Nucleus accumbens (tissue), 56 donors: ENCODE results near the gene ZCWPW1.
"Not testable (repeated sequence)": the region's sequence is repeated elsewhere in the genome, so short reads cannot be mapped to it uniquely, and the experiment has no call there.

Experiments
- DNase-seq, 56 donors: peaks; one replicate each; lab custom pipeline; 2025; lab: John Stamatoyannopoulos, UW

Gene ZCWPW1

DNA sequence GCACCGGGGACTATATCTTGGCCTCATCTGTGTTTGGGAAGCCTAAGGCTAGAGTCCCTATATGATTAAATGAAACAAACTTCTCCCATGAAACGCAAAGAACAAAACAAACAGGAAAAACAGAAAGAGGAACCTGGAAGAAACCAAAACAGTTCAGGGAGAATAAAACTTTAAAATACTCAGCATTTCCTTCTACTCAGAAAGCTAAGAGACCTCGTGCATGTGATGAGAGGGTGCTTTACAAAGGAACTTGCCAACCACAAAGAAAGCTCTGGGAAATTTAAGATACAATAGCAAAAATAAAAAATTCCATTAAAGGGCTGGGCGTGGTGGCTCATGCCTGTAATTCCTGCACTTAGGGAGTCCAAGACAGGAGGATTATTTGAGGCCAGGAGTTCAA is 48.3 kb downstream of the ZCWPW1 start:
- DNase-seq, result no peak

DNA sequence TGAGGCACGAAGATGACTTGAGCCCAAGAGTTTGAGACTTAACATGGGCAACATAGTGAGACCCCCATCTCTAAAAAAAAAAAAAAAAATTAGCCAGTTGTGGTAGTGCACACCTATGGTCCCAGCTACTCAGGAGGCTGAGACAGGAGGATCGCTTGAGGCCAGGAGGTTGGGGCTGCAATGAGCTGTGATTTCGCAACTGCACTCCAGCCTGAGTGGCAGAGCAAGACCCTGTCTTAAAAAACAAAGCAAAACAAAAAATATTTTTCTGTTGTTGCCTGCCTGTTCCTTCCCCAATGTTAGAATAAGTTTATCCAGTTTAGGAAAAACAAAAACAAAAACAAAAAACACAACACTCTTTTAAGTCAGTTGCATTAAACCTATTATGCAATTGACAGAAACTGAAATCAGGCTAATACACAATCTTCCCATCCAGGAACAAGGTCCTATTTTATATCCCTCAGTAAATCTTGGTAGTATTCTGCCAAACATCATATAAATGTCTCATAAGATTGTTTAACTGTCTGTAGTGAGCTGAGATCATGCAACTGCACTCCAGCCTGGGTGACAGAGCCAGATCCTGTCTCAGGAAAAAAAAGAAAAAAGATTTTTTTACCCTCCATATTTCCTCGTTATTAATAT is 50.3 kb downstream of the ZCWPW1 start:
- DNase-seq, result no peak

DNA sequence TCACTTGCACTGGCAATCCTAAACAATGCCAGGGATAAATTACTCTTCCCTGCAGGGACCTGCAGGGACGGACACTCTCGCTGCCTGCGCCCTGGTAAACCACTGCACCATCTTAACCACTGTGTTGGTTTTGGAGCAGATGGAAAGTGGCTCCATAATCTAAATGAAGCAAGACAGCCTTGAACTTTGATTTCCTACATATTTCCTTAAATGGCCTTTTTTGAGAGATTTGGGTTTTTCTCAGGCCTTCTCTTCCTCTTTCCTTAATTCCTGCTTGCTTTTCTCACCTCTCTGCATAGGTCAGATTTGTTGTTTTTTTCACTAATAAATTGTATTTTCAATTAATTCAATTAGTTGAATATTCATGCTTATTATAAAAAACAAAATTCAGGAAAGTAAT is 52.4 kb downstream of the ZCWPW1 start:
- DNase-seq, result no peak

DNA sequence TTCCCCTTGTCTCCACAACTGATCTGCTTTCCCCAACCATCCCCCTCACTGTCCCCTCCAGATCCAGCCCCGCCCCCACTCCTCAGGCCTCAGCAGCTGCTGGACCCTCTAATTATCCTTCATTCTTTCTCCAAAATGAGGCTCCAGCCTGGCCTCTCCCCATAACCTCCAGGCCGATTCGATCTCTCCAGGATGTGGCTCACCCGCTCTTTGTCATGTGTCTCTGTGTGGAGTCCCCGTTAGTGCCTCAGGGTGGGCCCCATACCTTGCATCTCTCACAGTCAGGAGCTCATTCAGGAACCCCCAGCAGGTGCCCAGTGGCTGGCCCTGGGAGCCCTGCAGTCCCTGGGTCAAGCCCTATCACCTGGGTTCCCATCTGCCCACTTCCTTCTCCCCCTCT is 53.9 kb downstream of the ZCWPW1 start:
- no peak for DNase-seq

DNA sequence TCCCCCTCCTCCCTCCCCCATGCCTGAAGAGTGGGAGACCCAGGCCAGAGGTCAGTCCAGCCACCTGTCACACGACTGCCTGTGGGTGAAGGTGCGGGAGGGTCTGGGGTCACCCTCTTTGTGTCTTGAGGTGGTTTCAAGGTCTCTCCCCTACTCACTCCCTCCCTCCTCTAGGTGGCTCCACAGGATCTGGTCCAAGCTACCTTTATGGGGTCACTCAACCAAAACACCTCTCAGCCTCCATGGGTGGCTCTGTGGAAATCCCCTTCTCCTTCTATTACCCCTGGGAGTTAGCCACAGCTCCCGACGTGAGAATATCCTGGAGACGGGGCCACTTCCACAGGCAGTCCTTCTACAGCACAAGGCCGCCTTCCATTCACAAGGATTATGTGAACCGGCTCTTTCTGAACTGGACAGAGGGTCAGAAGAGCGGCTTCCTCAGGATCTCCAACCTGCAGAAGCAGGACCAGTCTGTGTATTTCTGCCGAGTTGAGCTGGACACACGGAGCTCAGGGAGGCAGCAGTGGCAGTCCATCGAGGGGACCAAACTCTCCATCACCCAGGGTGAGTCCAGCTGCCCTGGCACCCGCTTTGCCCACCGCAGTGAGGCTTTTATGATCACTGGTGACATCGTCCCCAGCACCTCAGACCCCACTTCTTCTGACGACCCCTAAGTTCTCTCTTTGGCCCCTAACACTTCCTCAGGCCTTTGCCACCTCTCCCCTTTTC is 54.5 kb downstream of the ZCWPW1 start:
- not testable (repeated sequence) for DNase-seq

DNA sequence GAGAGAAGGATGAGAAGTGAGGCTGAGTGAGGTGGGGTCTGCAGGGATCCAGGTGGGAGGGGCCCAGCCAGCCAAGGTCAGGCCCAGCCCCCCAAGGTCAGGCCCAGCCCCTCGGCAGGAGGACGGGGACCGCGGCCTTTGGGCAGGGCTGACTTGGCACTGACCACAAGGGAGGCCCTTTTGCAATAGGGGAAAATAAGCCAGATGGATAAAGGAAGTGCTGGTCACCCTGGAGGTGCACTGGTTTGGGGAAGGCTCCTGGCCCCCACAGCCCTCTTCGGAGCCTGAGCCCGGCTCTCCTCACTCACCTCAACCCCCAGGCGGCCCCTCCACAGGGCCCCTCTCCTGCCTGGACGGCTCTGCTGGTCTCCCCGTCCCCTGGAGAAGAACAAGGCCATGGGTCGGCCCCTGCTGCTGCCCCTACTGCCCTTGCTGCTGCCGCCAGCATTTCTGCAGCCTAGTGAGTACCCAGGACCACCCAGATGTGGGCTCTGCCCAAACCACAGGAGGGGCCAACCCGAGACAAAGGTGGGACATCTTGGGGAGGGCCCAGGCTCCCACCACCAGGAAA is 55.2 kb downstream of the ZCWPW1 start, which contains the start of gene PILRA:
Gene PILRA, plus strand, starts transcription at position 227 of the 571 bp plus-strand sequence. Its CDS starts 170 bp downstream, at position 397.
- peak in 1 of 56 donors; percentile 30 for DNase-seq

DNA sequence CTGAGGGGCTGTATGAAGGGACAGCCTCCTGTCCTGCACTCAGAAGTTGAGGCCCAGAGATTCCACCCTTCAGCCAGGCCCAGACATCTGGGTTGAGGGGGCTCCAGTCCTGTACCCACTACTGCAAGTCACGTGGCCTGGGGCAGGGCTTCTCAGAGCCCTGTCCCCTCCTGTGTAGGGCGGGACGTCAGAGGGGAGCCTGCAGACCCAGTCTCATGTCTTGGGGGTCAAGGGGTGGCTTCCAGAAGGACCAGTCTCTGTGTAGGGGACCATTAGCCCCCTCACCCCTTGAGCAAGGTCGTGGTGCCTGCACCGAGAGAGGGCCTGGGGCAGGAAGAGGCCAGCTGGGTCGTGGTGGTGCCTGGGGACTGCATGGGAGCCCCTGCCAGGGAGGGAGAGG is 55.8 kb downstream of the ZCWPW1 start:
- no peak for DNase-seq

DNA sequence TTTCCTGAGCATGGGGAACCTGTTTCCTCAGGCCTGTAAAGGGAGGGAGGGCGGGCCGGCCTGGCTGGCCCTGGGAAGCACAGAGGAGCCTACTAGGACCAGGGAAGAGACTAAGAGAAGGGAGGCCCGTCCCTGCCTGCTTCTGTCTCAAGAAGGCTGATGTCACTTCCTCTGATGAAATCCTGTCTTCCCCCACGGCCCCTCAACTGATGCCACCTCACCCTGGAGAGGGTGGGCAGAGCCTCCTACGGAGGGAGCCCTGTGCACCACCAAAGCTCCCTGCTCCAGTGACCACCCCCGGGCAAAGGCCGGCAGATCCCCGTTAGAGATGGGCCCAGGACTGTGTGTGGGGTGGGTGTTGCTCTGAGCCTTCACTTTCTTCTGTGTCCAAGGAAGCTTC is 56.2 kb downstream of the ZCWPW1 start:
- DNase-seq, result peak in 11 of 56 donors; percentile 3 to 25 (median 10)

DNA sequence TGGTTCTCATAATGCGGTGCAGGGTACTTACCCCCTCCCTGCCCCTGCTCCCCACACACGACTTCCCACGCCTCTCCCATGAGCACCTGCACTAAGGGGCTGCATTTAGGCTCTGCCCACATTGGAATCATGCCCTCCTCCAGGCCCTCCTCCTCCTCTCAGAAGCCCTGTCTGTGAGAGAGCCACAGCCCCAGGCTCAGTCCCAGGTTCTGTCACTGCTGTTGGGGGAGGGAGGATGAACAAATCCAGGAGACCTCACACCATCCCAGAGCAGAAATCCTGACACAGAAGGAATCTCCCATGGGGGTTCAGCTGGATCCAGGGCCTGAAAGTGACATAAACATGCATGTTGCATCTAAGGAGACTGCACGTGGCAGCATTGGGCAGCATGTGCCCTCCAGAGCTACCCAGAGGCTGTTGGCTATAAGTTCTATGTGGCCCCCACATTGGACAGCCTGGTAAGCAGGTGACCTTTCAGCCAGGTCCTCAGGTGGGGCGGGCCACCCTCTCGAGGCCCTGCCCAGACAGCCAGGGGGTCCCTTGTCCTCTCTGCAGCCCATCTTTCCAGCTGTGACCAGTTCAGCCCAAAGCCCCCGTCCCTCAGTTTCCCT is 56.8 kb downstream of the ZCWPW1 start:
- peak in 1 of 56 donors; percentile 3 for DNase-seq

DNA sequence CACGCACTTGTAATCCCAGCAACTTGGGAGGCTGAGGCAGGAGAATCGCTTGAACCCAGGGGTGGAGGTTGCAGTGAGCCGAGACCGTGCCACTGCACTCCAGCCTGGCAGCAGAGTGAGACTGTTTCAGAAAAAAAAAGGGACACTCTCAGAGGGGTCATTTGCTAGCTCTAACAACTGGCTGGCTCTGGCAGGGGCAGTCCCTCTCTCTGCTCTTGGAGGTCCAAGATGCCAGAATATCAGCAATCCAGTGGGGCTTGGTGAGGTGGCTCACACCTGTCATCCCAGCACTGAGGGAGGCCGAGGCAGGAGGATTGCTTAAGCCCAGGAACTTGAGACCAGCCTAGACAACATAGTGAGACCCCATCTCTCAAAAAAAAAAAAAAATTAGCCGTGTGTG is 57.8 kb downstream of the ZCWPW1 start:
- no peak for DNase-seq

DNA sequence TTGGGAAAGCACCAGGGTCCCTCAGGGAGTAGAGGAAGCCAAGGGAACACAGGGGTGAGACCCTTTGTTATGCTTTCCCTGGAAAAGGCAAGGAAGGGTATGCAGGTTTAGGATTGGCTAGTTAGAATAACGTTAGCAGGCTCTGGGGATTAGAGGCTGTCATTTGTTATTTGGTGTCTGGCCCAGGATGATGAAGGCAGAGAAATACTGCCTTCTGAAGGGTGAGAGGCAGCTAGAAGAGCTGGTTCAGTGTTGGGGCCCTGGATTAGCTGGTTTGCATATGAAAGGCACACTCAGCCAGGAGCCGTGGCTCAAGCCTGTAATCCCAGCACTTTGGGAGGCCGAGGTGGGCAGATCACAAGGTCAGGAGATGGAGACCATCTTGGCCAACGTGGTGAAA is 58.2 kb downstream of the ZCWPW1 start:
- DNase-seq, result no peak

DNA sequence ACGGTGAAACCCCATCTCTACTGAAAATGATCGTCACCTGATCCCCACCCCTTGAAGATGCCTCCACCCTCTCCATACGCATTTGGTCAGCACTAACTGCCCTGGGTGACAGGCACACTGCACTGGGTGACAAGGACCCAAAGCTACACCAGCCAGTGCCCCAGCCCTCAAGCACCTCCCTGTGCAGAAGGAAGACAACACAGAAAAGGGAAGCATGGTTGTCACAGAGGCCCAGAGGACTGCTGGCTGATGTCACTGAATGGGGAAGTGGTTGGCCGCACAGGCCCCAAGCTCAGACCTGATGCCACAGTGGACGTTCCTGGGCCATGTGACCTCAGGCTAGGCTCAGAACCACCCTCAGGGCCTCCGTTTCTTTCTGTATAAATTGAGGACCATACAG is 59.4 kb downstream of the ZCWPW1 start:
- peak in 31 of 56 donors; percentile 5 to 64 (median 25) for DNase-seq

DNA sequence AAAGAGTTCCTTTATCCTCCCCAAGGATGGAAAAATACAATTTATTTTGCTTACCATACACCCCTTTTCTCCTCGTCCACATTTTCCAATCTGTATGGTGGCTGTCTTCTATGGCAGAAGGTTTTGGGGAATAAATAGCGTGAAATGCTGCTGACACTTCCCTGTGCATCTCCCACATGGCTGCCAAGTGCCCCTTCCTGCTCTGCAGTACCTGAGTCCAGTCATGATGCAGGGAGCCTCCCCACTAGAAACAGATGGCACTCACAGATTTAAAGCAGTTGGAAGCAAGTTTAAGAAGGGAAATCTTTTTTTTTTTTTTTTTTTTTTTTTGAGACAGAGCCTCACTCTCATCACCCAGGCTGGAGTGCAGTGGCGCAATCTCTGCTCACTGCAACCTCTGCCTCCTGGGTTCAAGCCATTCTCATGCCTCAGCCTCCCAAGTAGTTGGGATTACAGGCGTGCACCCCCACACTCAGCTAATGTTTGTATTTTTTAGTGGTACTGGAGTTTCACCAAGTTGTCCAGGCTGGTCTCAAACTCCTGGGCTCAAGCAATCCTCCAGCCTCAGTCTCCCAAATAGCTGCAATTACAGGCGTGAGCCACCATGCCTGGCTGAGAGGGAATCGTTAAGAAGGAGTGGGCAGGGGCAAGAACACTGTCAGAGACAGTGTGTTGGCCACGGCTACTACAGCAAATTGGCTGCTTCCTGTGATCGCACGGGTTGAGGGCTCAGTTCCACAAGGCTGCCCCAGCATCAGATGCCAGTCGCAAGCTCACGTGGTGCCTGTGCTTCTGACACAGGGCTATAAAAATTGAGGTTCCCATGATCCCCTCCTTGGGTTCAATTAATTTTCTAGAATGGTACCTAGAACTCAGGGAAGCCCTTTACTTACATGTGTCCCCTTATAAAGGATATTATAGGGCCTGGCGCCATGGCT is 60.6 kb downstream of the ZCWPW1 start:
- peak in 1 of 56 donors; percentile 8 for DNase-seq

DNA sequence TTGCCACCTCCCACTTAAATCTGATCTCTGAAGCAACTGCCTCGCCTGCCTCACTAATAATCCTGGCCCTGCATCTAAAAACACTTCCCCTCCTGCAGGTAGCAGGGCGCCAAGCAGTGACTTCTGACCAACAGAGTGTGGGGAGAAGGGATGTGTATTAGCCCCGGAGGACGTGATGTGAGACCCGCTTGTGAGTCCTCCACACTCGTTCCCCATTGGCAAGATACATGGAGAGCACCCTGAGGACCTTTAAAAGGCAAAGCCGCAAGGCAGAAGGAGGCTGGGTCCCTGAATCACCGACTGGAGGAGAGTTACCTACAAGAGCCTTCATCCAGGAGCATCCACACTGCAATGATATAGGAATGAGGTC is 61.3 kb downstream of the ZCWPW1 start:
- DNase-seq, result no peak

DNA sequence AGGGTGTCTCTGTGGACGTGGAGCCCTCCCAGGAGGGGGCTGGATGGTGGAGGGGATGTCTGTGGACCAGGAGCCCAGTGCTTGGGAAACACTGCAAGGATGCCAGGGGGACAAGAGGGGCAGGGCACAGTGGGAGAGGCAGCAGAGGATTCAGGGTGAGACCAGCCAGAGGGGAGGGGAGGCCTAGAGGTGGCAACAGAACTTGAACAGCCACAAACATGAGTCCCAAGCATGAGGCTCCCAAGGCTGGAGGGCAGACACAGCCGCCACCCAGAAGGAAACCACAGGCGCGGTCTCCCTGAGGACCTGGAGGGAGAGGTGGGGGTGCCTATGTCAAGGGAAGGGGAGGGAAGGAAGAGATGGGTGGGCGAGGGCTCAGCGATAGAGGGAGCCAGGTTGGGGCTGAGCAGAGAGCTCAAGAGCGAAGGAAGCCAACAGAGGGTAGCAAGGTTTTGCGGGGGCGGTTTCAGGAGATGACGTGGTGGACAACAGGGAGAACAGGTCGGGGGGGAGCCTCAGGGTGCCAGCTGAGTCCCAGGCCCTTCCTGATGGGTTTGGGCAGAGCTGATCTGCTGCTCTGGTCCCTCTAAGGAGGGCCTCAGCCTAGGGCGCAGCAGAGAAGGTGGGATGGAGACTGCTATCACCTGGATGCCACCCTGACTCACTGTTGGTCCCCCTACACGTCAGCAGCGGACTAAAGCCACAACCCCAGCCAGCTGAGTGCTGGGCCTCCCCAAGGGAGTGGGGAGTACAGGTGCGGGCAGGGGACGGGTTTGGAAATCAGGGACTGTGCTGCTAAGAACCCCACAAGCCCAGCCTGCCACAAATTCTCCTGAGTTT is 61.9 kb downstream of the ZCWPW1 start:
- no peak for DNase-seq

DNA sequence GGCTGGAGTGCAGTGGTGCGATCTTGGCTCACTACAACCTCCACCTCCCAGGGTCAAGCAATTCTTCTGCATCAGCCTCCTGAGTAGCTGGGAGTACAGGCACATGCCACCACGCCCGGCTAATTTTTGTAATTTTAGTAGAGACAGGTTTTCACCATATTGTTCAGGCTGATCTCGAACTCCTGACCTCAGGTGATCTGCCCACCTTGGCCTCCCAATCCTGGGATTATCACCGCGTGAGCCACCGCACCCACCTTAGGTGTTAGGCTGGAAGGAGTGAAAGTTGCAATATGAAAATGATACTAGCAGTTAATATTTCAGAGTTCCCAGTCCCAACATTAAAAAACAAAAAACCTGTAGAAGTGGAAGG is 62.5 kb downstream of the ZCWPW1 start:
- DNase-seq, result not testable (repeated sequence)

DNA sequence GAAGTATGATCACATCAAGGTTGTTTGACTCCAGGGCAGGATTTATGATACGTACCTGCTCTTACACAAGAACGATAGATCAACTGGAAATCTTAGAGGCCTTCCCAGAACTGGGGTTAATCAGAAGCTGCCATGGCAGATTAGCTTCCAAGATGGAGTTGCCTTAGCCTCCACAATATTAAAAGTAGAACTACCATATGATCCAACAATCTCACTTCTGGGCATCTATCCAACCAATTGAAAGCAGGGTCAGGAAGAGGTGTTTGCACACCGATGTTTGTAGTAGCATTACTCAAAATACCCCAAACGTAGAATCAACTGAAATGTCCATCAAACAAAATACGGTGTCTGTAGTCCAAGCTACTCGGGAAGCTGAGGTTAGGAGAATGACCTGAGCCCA is 64.0 kb downstream of the ZCWPW1 start:
- no peak for DNase-seq

DNA sequence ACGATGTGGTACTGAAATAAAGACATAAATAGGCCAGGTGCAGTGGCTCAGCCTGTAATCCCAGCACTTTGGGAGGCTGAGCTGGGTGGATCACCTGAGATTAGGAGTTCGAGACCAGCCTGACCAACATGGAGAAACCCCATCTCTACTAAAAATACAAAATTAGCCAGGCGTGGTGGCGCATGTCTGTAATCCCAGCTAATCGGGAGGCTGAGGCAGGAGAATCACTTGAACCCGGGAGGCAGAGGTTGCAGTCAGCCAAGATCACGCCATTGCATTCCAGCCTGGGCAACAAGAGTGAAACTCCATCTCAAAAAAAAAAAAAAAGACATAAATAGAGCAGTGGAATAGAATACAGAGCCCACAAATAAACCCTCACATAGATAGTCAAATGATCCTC is 64.7 kb downstream of the ZCWPW1 start:
- not testable (repeated sequence) for DNase-seq

DNA sequence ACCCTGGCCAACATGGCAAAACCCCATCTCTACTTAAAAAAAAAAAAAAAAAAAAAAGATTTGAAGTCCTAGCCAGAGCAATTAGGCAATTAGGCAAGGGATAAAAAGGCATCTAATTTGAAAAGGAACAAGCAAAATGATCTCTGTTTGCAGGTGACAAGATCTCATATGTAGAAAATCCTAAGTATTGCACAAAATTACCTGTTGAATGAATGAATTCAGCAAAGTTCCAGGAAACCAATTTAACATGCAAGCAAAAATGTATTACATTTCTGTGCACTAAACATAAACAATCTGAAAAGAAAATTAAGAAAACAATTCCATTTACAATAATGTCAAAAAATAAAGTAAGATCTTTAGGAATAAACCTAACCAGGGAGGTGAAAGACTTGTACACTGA is 65.4 kb downstream of the ZCWPW1 start:
- DNase-seq, result no peak
